ENCODE data around the gene GPATCH2.
"Not testable (repeated sequence)": the region's sequence is repeated elsewhere in the genome, so short reads cannot be mapped to it uniquely, and the experiment has no call there.

Gene GPATCH2

DNA sequence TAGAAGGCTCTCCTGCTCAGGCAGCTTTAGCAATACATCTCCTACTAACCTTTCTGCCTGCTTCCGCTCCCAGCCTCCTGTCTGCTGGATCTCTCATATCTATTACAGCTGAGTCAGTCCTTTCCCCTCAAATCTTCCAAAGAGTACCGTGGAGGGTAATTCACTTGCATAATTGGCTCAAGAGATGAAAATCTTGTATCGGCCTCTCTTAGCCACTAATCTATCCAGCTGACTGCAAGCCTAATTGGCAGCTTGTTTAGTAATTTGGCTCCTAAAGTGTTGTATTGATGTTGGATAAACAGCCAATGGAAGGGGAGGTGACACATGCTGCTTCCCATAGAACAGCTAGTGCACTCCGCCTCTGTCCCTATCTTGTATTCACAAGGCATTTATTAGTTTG is 195.7 kb downstream of the GPATCH2 start:
- no peak for DNase-seq

DNA sequence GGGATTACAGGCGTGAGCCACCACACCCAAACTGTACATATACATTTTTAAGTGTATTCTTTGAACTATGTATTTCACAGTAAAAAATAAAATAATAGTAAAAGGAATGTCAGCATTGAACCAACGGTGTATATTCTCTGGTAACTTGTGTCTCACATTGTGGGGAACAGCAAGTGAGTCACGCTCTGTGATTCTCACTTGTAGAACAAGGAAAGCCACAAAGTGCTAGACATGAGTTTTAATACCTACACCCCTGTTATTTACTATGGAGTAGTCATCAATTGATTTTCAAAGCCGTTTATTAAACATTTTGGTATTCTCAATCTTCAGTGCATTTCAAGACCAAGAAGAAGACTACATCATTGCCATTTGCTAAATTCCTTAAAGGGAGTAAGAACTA is 197.2 kb downstream of the GPATCH2 start:
- DNase-seq, result no peak

DNA sequence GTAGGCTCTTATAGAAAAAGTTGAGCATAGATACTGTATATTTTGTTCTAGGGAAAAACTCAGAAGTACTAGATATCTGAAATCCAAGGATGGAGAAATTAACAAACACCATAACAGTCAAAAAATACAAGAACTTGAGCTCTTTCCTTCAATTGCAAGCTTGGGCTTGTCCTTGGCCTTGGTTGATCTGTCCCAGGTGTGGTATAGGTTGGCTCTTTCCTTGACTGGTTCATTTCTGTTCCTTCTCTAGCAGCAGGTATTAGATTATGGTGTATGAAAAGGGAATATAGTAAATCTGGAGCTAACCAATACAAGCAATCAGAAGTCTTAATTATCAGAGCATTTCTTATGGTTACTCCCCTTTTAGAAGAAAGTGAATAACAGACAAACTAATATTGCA is 198.6 kb downstream of the GPATCH2 start:
- DNase-seq, result no peak

DNA sequence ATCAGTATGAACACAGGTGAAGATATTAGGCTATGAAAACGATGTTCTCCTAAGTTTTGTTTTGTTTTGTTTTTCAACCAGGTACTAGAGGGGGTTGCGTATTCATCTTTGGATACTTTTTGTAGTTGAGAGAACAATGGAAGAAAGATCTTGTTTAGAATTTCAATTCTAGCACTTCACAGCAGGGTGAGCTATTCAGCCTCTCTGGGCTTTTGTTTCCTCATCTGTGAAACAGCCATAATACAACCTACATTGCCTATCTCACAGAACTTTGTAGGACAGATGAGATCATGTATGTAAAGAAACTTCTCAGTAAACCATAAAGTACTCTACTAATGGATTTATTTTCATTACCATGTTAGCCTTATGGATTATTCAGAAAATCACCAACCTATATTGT is 199.5 kb downstream of the GPATCH2 start:
- DNase-seq, result peak; percentile 10

DNA sequence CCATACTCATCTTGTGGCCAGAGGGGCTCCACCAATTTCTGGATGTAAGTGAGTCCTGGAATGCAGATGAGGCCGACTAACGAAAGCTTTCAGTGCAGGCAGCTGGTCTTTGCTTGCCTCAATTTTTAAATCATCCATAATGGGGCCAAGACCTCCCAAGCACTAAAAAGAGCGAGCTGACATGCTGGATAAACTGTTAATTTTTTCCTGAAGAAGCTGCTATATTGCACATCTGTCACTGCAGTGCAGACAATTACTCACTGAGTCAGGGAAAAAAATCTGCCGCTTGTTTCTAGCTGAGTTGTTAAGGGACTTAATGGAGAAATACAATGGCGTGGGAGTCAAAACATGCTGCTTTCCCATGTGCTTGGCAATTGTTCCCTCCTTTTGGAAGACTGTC is 205.5 kb downstream of the GPATCH2 start:
- no peak for DNase-seq

DNA sequence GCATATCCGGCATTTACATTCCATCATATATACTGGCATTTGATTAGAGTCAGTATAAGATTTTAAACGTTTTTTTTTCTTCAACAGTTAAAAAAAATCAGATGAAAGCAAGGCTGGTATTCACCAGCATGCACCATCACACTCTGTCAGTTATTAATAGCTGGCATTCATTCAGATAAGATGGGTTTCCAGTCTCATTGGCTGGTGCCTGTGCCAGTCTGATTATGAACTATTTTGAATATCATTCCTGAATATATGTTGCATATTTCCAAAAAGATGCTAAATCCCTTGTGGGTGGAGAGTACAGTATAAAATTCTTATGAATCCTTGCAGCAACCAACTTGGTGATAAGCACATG is 211.7 kb downstream of the GPATCH2 start:
- DNase-seq, result no peak

DNA sequence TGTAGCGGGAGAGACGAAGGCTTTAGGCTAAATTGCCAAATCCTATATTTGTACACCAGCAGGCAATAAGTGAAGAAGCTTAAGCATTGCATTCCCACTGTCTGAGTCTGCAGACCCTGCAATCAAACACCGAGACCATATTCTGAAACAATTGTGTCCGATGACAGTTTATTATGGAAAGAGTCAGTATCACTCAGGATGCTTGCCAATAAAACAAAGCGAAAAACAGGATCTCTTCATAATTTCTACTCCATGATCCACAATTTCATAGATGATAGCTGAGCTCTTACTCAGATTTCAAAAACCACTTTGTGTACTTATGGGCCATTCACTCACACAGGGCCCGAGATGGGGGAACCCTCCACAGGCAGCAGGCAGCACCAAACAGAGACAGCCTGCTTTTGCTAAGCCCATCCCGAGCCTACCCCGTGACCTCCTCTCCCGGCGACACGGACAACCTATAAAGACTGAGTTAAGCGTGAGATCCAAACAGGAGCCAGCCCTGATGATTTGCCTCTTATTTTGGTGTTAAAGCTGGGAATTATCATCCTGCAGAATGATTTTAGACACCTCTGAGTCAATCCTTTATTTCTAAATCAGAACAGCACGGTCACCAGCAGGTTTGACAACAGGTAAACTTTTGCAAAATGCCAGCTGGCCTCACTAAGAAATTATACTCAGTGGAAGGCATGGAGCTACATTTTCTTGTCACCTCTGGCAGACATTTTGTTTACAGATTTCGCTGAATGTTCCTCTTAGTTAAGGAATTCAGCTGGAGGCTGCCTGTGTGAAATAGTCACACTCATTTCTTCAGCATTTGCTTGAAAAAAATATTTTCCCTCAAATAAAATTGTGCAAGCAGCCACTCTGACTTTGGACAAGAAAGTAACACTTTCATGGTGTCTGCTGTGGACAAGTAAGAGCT is 212.4 kb downstream of the GPATCH2 start:
- DNase-seq, result no peak

DNA sequence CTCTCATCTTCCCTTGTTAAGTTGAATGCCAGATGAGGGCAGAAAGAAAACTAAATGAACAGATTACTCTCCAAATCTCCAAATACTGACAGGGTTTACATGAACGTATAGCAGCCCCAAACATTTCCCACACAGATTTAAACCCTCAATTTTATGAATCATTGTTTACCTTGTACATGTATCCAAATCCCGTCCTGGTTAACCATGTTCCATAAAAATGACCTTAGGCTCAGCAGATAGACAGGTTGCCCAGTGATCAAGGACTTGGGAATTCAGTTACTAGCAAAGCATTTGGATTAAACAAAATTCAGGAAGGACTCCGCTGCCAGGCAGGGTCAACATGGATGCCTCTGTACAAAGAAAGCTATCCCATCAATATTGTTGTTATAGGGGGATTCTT is 213.5 kb downstream of the GPATCH2 start:
- DNase-seq, result no peak

DNA sequence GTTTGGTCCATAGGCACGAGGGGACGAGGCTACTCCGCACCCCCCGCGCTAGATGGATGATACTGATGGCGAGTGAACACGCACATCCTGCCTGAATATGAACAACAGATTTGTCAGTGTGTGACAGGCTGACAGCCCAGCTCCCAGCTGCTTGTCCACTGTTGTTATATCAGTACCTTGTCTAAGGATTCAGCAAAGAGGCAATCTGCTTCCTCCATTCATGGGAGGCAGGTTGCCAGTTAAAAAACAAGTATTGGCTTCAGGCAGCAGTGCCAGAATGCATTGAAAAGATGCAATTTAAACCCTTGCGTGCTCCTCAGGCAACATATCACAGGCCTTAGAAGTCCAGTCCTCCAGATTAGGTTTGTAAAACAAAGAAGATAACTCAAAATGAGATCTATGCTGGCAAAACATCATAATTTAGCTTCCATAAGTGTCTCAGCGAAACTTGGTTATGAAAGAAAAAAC is 223.3 kb downstream of the GPATCH2 start:
- no peak for DNase-seq

DNA sequence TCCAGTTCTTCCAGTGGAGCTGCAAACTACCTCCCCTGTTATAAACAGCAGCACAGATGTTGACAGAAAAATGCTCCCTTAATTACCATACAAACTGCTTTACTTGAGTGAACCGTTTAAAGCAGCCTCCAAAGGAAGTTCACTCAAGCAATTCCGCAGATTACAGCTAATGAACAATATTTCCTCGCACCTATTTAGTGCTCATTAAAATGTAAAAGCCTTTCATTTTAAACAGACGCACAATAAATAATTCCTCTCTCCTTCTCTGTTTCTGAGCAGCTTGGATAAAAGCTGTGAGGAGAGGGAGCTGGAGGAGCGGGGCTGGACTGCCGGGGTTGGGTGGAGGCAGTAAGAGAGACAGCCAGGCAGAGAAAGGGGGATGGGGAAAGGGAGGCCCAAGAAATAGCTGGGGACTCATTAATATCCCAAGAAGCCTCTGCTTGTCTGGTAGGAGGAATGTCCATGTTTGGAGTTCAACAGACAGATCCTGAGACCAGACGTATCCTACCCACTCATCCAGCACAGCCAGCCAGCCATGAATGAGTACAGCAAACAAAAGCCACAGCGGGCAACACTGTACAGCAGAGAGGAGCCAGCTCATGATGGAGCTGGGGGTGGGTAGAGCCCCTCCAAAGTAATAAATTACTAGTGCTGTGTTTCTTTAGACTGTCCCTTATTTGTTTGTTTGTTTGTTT is 227.7 kb downstream of the GPATCH2 start:
- DNase-seq, result no peak

DNA sequence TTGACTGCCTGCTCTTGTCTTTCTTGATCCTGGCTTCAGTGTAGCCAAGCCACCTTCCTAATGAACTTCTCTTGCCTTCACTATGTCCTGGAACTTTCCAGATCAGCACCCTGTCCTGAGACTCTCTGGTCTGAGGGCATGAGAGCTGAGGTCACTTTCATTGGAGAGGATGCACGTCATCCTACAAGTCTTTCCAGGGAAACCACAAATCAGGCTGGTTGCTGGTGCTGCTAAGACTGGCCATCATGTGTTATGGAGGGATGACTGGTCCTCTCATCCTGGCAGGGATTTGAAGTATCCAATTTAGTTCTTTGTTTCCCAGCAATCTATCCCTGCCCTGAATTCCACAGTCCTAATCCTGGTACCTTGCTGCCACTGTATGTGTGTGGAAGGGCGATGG is 228.6 kb downstream of the GPATCH2 start:
- no peak for DNase-seq

DNA sequence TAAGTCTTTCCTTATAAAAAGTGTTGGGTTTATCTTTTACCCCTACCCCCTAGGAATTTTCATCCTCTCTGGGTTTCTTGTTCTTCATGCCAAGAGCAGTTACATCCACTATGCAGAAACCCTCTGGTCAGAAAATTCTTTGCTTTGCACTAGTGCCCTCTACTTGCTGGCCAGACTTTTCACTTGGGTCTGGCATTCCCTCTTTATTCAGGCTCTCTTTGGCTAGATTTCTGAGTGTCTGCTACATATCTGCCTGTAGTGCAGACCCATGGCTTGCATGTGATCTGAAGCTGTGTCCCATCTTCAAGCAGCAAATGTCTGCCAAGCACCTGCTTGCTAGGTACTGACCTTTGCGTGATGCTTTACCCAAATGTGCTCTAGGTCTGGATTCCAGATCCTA is 237.0 kb downstream of the GPATCH2 start:
- no peak for DNase-seq

DNA sequence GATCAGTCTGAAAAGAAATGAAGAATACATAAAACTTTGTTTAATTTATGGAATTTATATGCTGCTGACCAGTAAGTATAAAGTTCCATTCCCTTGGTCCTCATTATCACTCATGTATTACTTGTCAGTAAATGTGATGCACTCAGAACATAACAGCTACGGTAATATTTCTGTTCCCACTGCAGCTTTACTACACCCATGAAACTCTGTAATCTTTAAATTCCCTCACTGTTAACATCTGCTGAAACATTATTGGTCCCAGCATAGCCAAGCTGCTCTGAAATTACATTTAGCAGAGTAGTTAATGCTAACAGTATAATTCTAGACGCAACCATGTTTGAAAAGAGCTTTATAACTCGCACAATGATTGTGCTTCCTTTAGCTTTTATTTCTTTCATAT is 238.4 kb downstream of the GPATCH2 start:
- DNase-seq, result no peak

DNA sequence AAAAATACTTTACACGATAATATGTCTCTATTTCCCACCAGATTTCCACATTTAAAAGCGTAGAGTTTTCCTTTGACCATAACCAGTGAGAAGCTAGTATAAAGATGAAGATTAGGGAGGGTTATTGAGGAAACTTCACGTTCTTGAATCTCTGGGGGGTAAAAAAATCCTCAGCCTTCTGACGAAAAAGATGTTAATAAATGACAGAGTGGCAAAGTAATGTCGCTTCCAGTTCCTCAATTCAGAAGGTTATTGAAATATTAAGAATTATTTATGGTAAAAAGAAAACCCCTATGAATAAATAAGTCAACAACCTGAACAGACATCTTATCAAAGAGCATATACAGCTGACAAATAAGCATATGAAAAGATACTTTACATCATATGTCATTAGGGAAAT is 241.0 kb downstream of the GPATCH2 start:
- no peak for DNase-seq

DNA sequence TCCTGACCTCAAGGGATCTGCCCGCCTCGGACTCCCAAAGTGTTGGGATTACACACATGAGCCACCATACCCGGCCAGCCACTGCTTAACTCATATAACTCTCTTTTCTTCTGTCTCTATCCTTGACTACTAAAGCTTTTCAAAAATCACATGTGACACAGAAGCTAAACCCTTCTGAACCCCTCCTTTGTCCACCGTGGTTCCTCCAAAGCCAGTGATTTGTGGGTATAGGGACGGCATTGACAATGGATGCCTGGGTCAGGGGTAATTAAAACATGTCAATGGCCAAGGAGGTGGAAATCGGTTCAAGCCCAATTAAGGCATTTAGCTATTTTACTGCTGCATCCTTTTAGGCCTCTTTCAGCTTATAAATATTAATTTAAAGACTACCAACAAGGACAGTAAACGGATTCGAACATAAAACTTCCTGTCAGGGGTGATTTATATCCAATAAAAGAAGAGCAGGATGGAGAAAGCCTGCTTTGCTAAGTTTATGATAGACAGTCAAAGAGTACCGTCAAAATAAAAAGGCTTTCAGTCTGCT is 242.3 kb downstream of the GPATCH2 start:
- no peak for DNase-seq

DNA sequence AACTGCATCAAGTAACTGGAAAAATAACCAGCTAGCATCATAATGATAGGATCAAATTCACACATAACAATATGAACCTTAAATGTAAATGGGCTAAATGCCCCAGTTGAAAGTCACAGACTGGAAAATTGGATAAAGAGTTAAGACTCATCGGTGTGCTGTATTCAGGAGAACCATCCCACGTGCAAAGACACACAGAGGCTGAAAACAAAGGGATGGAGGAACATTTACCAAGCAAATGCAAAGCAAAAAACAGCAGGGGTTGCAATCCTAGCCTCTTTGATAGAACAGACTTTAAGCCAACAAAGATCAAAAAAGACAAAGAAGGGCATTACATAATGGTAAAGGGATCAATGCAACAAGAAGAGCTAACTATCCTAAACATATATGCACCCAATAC is 249.1 kb downstream of the GPATCH2 start:
- DNase-seq, result not testable (repeated sequence)

DNA sequence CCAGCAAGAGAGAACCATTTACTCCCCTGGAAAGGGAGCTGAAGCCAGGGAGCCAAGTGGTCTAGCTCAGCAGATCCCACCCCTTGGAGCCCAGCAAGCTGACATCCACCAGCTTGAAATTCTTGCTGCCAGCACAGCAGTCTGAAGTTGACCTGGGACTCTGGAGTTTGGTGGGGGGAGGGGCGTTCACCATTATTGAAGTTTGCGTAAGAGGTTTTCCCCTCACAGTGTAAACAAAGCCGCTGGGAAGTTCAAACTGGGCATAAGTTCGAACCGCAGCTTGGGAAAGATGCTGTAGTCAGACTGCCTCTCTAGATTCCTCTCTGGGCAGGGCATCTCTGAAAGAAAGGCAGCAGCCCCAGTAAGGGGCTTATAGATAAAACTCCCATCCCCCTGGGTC is 251.1 kb downstream of the GPATCH2 start:
- DNase-seq, result not testable (repeated sequence)

DNA sequence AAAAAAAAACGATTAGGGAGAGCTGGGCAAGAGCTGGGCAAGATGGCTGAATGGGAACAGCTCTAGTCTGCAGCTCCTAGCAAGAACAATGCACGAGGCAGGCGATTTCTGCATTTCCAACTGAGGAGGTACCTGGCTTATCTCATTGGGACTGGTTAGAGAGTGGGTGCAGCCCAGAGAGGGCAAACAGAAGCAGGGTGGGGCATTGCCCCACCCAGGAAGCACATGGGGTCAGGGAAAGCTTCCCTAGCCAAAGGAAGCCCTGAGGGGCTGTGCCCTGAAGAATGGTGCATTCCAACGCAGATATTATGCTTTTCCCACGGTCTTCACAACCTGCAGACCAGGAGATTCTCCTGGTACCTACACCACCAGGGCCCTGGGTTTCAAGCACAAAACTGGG is 251.6 kb downstream of the GPATCH2 start:
- no peak for DNase-seq

Data from inflammatory macrophage (primary cell).